NOMO-1 (cell line): Measurements from ENCODE around the gene RCAN1.
"Not testable (repeated sequence)": the region's sequence is repeated elsewhere in the genome, so short reads cannot be mapped to it uniquely, and the experiment has no call there.

Experiments
- DNase-seq, 2 experiments: peaks; one replicate each; lab custom pipeline; 2025; ENCODE audit not compliant: unreplicated experiment in 2 of 2; lab: John Stamatoyannopoulos, UW

RCAN1 gene

DNA sequence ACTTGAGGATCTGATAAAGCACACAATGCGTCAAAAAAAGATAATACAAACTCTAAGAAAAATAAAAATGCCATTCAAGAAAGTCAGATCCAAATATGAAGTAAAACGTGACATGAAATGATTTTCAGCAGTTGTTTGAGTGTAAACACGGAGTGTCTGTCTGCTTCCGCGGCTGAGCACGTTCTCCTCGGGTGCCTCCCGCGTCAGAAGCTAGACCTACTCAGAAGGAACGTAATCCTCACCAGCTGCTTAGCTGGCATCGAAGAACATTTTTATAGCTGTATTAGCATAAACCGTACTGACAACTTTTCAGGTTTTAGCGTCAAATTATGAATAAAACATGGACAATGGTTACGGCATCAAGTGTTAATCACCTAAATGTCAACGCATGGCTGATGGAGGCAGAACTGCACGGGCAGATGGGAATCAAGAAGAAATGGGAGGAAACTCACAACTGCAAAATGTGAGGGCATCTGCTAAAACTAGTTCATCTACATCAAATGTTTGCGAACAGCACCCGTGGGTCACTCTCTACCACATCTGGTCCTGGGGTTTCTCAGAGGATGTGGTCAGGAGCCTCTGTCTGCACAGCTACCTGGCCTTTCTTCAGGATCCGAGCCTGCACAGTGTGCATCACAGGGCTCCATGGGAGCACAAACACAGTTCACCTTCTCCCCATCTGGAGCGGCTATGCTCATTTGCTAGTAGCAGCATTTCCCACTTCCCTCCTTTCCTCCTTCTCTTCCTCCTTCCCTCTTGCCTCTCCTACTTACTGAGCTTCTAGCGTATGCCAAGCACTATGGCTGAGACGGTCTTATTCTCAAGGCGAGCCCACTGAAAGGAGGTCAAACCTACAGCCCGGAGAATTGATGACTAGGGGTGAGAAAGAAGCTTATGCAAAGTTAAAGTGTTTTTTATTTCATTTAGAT is 40.0 kb downstream of the RCAN1 start:
- DNase-seq, result no peak

DNA sequence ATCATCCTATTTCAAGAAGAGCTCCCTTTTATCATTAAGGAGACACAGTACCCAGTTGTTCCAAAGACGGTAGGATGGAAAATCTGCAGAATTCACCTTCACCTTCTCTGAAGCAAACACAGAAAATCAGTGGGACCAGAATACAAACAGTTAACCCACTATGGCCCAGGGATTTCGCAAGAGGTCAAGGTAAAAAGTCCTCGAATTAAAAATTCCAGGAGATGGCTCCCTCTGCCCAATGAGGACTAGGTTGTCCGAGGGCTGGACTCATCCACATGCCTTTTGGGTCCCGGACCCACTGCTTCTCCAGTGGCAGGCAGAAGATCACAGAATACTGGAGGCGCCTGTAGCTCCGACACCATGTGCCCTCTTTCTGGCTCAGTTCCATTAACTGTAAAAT is 42.9 kb downstream of the RCAN1 start:
- no peak for DNase-seq

- peak; percentile 31 to 91 for DNase-seq
These were observed 44.6 kb downstream of the RCAN1 start for GRCh38 chr21:34570313-34570712.

DNA sequence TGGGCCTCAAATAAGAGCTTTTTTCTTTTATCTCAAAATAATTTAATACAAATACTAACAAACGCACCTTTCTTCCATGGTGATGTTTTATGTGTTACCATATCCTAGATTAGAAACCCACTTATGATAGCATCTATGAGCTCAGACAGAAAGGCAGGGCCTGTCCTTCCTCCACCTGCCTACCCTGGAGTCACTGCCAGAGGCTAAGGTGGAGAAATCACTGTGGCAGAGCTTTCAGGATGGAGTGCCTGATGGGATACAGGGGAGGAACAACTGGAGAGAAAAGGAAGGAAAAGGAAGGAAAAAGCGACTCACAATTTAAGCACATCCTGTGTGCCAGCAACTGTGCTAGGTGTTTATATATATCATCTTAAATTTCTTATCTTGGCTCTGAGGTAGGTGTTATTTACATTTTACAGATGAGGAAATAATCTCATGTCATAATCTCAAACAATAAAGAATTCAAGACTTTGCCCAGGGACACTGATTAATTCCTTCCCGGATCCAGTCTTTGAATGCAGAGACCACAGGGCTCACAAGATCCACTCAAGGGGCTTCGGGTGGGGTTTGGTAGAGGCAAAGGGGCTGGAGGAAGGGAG is 45.4 kb downstream of the RCAN1 start:
- no peak for DNase-seq

DNA sequence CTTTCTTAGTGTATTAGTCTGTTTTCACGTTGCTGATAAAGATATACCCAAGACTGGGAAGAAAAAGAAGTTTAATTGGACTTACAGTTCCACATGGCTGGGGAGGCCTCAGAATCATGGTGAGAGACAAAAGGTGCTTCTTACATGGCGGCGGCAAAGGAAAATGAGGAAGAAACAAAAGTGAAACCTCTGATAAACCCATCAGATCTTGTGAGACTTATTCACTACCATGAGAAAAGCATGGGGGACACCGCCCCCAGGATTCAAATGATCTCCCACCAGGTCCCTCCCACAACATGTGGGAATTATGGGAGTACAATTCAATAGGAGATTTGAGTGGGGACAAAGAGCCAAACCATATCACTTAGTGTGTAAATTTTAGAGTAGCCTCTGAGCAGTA is 46.1 kb downstream of the RCAN1 start:
- not testable (repeated sequence) for DNase-seq

GRCh38 chr21:34567604-34568155 is 47.2 kb downstream of the RCAN1 start:
- DNase-seq, result no peak

DNA sequence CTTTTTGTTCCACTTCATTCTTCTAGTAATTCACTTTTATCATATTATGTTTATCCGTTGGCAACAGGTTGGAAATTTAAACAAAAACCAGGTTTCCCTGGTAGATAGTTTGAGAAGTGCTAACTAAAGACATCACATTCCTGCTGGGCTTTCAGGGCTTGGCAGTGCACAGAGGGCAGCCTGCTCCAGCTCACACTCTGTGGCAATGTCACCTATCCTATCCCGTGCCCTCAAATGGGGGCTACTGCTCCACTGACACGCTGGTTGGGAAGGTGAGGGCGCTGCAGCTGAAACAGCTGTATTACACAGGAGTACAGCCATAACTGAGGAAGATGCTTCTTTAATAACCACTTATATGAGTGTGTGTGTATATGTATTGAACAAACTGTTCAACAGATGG is 49.7 kb downstream of the RCAN1 start:
- no peak for DNase-seq

DNA sequence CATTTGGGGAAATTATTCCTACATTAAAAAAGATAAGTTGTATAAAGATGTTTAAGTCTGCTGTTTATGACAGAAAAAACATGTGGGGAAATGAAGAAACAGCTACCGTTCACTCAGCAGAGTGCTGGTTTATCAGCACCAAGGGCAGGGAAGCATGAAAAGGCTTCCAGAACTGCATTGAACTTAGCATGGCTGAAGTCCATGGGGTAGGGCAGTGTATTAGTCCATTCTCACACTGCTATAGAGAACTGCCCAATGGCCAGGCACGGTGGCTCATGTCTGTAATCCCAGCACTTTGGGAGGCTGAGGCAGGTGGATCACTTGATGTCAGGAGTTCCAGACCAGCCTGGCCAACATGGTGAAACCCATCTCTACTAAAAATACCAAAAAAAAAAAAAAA is 51.5 kb downstream of the RCAN1 start:
- not testable (repeated sequence) for DNase-seq

GRCh38 chr21:34561806-34562205 is 53.1 kb downstream of the RCAN1 start:
- DNase-seq, result no peak

DNA sequence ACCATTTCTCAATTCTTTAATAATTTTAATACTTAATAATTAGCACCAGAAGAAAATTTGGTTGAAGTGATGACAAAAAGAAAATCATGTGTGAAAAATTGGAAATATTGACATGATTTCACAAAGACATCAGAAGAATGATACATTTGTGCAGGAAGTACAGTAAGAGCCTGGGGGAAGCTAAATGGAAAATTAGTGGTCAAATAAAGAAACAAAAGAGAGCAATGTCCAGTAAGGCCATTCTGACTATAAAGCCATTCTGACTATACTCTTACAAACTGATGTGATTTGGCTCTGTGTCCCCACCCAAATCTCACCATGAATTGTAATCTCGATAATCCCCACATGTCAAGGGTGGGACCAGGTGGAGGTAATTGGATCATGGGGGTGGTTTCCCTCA is 54.3 kb downstream of the RCAN1 start:
- no peak for DNase-seq

GRCh38 chr21:34560021-34560420 is 54.9 kb downstream of the RCAN1 start:
- DNase-seq, result no peak

DNA sequence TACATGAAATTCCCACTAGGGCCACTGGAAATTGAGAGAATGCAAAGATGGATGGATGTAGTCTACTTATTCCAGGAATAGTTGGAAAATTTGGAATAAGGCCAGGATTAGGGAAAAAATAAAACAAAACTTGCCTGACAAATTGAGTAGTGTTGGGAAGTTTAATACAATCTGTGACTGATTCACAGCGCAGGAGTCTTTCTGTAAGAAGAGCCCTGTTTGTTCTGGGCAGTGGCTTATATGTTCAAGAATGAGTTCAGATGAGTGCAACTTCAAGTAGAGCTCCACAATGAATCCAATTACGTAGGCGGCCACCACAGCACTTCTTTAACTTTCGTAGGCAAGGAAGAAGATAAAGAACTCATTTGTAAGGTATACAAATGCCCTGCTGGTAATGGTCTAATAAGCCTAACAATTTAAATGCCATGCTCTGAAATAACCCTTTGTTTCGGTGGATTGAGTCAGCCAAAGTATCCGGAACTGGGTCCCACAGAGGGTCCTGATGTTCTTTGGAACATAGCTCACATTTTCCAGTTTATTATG is 55.8 kb downstream of the RCAN1 start:
- DNase-seq, result no peak

- no peak for DNase-seq
These were observed 56.7 kb downstream of the RCAN1 start for GRCh38 chr21:34558166-34558565.

DNA sequence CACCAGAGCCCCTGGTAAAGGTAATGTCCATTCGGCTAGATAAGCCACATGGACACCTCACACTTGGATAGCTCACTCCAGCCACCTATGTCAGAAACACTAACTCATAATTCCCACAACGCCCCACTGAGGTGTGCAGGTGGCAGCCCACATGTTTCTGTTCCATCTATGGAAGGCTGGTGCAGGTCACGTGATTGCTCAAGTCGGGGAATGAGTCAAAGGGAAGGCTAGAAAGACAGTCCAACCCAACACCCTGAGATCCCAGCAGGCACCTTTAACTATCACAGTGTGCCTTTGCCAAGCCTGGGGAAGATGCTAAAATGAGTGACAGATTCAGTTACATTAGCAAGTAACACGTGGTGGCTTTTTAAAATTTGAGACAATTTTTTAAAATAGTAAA is 57.7 kb downstream of the RCAN1 start:
- DNase-seq, result no peak

GRCh38 chr21:34554670-34555069 is 60.2 kb downstream of the RCAN1 start:
- DNase-seq, result not testable (repeated sequence)

- DNase-seq, result no peak
These were observed 60.7 kb downstream of the RCAN1 start for GRCh38 chr21:34554227-34554626.

DNA sequence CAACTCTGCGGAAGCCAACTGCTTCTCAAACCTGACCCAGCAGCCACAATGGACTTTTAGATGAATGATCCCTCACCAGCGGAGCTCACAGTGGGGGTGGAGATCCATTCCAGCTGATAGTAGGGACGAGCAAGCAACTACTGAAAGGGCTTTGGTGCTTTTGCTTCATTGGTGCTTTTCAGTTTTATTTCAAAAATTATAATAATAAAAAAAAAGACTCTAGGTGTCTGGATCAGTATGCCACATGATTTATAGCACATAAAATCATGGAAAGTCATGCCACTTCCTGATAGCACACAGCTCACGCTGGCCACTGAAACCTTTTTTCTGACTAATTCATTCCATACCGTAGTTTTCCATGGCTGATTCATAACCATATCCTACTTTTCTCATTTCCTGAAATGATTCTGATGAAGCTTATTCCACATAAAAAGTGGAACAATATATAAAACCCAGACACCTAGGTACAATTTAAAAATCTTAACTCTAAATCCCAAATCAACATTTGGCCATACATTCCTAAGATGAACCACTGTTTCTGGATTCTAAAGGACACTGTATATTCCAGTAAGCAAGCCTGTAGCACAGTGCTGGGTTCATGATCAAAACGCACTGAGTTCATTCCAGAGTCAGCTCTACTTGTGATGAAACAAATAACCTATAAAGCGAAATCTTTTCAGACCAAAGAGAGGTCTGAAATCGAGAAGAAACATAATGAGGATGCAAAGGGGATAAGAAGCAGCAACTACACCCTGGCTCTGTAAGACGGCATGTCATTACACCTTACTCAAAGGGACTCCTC is 61.6 kb downstream of the RCAN1 start:
- no peak for DNase-seq

DNA sequence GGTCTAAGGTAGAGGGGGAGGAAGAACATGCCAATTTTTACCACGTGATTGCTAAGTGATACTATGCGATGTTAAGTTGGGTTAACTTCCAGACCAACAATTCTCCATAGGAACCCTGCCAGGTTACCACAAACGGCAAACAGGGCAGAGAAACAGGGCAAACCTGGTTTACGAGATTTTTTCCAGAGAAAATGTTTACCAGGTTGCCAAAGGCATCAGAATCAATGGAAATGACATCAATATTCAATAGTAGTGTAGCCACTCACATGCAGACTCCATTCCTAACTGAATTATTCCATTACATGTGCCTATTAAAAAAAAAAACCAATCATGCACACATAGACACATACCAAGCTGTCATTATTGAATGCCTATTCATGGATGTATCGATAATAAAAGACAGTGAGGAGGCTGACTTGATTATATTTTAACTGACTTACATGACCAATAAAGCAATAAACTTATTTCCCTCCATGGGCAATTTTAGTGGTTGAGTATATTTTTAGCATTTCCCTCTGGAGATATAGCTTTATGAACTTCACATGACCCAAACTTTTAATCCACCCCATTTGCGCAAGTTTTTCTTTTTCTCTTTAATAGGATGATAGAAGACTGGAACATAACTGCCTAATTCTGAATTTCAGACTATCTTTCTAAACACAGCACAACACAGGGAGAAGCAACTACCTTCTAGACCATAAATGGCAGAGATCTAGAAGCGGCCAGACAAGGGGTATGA is 62.4 kb downstream of the RCAN1 start:
- DNase-seq, result no peak

DNA sequence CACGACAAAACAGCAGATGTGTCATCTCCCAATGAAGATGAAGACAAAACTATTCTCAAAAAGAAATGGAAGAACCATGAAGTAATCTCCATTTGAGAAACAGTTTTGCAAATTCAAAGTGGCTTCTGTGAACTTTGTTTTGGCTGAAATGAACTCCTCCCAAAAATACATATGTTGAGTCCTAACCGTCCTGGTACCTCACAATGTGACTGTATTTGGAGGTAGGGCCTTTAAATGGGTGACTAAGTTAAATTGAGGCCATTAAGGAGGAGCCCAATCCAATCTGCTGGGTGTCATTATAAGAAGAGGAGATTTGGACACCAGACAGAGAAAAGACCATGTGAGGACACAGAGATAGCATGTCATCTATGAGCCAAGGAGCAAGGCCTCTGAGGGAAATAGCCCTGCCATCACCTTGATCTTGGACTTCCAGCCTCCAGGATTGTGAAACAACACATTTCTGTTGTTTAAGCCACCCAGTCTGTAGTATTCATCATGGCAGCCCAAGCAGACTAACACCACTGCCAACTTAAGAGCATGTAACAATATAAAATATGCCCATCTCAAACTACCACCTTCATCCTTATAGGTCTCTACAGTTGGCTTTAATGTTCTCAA is 64.6 kb downstream of the RCAN1 start:
- DNase-seq, result no peak
